ENCODE results near the gene OR2T10. TPM values are rescaled to one million over a fixed set of nuclear protein-coding genes. Genes with fewer than 3 reads are reported as not detected.

The OR2T10 gene
- polyA plus RNA-seq, 1 donor from 2014 or later: not detected

DNA sequence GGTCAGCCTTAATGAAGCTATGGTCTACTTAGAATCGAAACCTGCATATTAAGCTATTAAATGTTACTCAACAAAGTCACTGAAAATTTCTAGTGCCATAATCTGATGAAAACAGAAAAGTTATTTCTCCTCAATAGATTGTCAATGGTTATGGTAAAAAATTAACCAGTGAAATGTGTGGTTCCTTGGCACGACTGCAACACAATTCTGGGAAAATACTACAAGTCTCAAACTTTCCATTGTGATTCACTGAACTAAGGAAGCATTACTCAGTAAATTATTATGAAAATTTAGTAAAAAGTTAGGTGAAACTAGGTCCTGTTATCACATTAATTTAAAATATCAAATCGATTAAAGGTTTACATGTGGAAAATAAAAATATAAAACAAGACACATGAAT lies 12.8 kb upstream of the OR2T10 start:
- no peak overlapping the region for H2AFZ ChIP-seq (ENCODE audit: low read depth, low read length)
- H3K79me2 ChIP-seq (replicated peaks; ENCODE audit: insufficient read depth, low read length): no peaks in the 10 kb centered on the region
- TF ChIP-seq TAF1 (IDR thresholded peaks at IDR 0.05; ENCODE audit: low read depth) (no peak), SMC3 (conservative IDR thresholded peaks at IDR 0.05; ENCODE audit: poor library complexity) (no peak), POLR2AphosphoS5 (IDR thresholded peaks at IDR 0.05) (no peak), MXI1 (conservative IDR thresholded peaks at IDR 0.05; ENCODE audit: poor library complexity, severe bottlenecking) (no peak), EZH2 (IDR thresholded peaks at IDR 0.05; ENCODE audit: borderline replicate concordance, insufficient read depth, low read length, poor library complexity, severe bottlenecking) (no peak), RAD21 (conservative IDR thresholded peaks at IDR 0.05) (no peak), EP300 (conservative IDR thresholded peaks at IDR 0.05; ENCODE audit: poor library complexity, severe bottlenecking) (no peak)
- TF ChIP-seq, protein P1, sequence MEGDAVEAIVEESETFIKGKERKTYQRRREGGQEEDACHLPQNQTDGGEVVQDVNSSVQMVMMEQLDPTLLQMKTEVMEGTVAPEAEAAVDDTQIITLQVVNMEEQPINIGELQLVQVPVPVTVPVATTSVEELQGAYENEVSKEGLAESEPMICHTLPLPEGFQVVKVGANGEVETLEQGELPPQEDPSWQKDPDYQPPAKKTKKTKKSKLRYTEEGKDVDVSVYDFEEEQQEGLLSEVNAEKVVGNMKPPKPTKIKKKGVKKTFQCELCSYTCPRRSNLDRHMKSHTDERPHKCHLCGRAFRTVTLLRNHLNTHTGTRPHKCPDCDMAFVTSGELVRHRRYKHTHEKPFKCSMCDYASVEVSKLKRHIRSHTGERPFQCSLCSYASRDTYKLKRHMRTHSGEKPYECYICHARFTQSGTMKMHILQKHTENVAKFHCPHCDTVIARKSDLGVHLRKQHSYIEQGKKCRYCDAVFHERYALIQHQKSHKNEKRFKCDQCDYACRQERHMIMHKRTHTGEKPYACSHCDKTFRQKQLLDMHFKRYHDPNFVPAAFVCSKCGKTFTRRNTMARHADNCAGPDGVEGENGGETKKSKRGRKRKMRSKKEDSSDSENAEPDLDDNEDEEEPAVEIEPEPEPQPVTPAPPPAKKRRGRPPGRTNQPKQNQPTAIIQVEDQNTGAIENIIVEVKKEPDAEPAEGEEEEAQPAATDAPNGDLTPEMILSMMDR (IDR thresholded peaks at IDR 0.05; ENCODE audit: poor library complexity, severe bottlenecking): no peak
- TF ChIP-seq, protein P2, sequence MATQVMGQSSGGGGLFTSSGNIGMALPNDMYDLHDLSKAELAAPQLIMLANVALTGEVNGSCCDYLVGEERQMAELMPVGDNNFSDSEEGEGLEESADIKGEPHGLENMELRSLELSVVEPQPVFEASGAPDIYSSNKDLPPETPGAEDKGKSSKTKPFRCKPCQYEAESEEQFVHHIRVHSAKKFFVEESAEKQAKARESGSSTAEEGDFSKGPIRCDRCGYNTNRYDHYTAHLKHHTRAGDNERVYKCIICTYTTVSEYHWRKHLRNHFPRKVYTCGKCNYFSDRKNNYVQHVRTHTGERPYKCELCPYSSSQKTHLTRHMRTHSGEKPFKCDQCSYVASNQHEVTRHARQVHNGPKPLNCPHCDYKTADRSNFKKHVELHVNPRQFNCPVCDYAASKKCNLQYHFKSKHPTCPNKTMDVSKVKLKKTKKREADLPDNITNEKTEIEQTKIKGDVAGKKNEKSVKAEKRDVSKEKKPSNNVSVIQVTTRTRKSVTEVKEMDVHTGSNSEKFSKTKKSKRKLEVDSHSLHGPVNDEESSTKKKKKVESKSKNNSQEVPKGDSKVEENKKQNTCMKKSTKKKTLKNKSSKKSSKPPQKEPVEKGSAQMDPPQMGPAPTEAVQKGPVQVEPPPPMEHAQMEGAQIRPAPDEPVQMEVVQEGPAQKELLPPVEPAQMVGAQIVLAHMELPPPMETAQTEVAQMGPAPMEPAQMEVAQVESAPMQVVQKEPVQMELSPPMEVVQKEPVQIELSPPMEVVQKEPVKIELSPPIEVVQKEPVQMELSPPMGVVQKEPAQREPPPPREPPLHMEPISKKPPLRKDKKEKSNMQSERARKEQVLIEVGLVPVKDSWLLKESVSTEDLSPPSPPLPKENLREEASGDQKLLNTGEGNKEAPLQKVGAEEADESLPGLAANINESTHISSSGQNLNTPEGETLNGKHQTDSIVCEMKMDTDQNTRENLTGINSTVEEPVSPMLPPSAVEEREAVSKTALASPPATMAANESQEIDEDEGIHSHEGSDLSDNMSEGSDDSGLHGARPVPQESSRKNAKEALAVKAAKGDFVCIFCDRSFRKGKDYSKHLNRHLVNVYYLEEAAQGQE (IDR thresholded peaks at IDR 0.05; ENCODE audit: borderline replicate concordance): no peak
- H3F3A ChIP-seq (ENCODE audit: insufficient read depth, low read length, poor library complexity, severe bottlenecking): no peaks in the 10 kb centered on the region
- peaks cover 7% of the 10 kb centered on the region for H3K9me3 ChIP-seq (ENCODE audit: low read length)
- H3K9me2 ChIP-seq (ENCODE audit: insufficient read depth, low read length): no peaks in the 10 kb centered on the region
- no peak overlapping the region for H3K9ac ChIP-seq (ENCODE audit: low read length)
- no peak overlapping the region for H3K27ac ChIP-seq (ENCODE audit: low read length)
- no peak overlapping the region for H3K4me3 ChIP-seq (ENCODE audit: low read length)
- H3K4me2 ChIP-seq (ENCODE audit: low read length): no peak overlapping the region
- H4K20me1 ChIP-seq (ENCODE audit: insufficient read depth): no peaks in the 10 kb centered on the region
- no peaks in the 10 kb centered on the region for H3K36me3 ChIP-seq (ENCODE audit: insufficient read depth, low read length)
- H3K27me3 ChIP-seq (ENCODE audit: insufficient read depth, low read depth, low read length): no peaks in the 10 kb centered on the region

DNA sequence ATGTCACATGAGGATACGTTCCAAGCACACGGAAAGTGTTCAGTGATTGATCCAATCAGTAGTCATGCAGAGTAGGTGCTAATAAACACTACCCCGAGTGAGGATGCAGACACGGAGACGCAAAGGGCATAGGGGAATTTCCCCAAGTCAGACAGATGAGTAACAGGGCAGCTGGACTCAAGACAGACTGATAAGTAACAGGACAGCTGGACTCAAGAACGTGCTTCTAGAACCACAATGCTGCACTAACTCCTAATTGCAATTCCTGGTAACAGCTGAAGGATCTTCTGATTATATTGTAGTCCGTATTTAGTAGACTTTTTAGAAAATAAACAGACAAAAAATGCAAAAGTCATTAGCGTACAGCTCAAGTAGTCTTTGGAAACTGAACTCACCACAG lies 1.9 kb upstream of the OR2T10 start:
- Histone ChIP-seq H3K9me3 (ENCODE audit: low read length) (peaks cover 13% of the 10 kb centered on the region), H3K79me2 (replicated peaks; ENCODE audit: insufficient read depth, low read length) (no peaks in the 10 kb centered on the region), H3K9ac (ENCODE audit: low read length) (no peak overlapping the region), H3K36me3 (ENCODE audit: insufficient read depth, low read length) (no peaks in the 10 kb centered on the region), H3K27me3 (ENCODE audit: insufficient read depth, low read depth, low read length) (no peaks in the 10 kb centered on the region), H2AFZ (ENCODE audit: low read depth, low read length) (no peak overlapping the region), H3K27ac (ENCODE audit: low read length) (no peak overlapping the region), H4K20me1 (ENCODE audit: insufficient read depth) (no peaks in the 10 kb centered on the region), H3K9me2 (ENCODE audit: insufficient read depth, low read length) (no peaks in the 10 kb centered on the region), H3K4me2 (ENCODE audit: low read length) (no peak overlapping the region), H3F3A (ENCODE audit: insufficient read depth, low read length, poor library complexity, severe bottlenecking) (no peaks in the 10 kb centered on the region), H3K4me3 (ENCODE audit: low read length) (no peak overlapping the region)
- TF ChIP-seq, protein P1 (IDR thresholded peaks at IDR 0.05; ENCODE audit: poor library complexity, severe bottlenecking): no peak
- TF ChIP-seq, protein P2 (IDR thresholded peaks at IDR 0.05; ENCODE audit: borderline replicate concordance): no peak
- no peak for TF ChIP-seq EP300 (conservative IDR thresholded peaks at IDR 0.05; ENCODE audit: poor library complexity, severe bottlenecking)
- no peak for TF ChIP-seq MXI1 (conservative IDR thresholded peaks at IDR 0.05; ENCODE audit: poor library complexity, severe bottlenecking)
- TF ChIP-seq TAF1 (IDR thresholded peaks at IDR 0.05; ENCODE audit: low read depth): no peak
- no peak for TF ChIP-seq EZH2 (IDR thresholded peaks at IDR 0.05; ENCODE audit: borderline replicate concordance, insufficient read depth, low read length, poor library complexity, severe bottlenecking)
- no peak for TF ChIP-seq RAD21 (conservative IDR thresholded peaks at IDR 0.05)
